Glomerular visceral epithelial cell (primary cell): ENCODE data around the gene MRNIP.

Experiments used
- DNase-seq: peaks from one replicate; pipeline ENCODE4 v3.0.0-alpha.2; 2016; ENCODE audit errors: extremely low spot score

MRNIP gene

GRCh38 chr5:179858586-179859427, at the start of gene MRNIP:
Gene MRNIP, minus strand, starts transcription at chr5:179858817. Its CDS starts 21 bp downstream, at chr5:179858796.
- DNase-seq = peak; percentile 96

GRCh38 chr5:179907556-179908324, 49.1 kb upstream of the MRNIP start, which contains the start of gene TBC1D9B:
Gene TBC1D9B, minus strand, starts transcription at chr5:179907897. Its CDS starts 76 bp downstream, at chr5:179907821.
- DNase-seq = peak; percentile 82

- DNase-seq = peak; percentile 45
These were observed 48.4 kb upstream of the MRNIP start for GRCh38 chr5:179906795-179907555.

- DNase-seq = no peak
These were observed 47.7 kb upstream of the MRNIP start for GRCh38 chr5:179906294-179906794.

- no peak for DNase-seq
These were observed 46.5 kb upstream of the MRNIP start for GRCh38 chr5:179905161-179905560.

GRCh38 chr5:179904463-179905160, 46.0 kb upstream of the MRNIP start:
- DNase-seq = no peak

GRCh38 chr5:179902763-179903158, 44.1 kb upstream of the MRNIP start:
- no peak for DNase-seq

GRCh38 chr5:179901915-179902762, 43.5 kb upstream of the MRNIP start:
- no peak for DNase-seq

- no peak for DNase-seq
These were observed 42.8 kb upstream of the MRNIP start for GRCh38 chr5:179901462-179901861.

GRCh38 chr5:179900711-179901110, 42.1 kb upstream of the MRNIP start:
- DNase-seq = no peak

- DNase-seq = no peak
These were observed 41.6 kb upstream of the MRNIP start for GRCh38 chr5:179900206-179900605.

GRCh38 chr5:179895861-179896260, 37.2 kb upstream of the MRNIP start:
- DNase-seq = no peak

GRCh38 chr5:179893958-179894895, 35.6 kb upstream of the MRNIP start:
- no peak for DNase-seq

GRCh38 chr5:179893076-179893957, 34.7 kb upstream of the MRNIP start:
- no peak for DNase-seq

- no peak for DNase-seq
These were observed 33.6 kb upstream of the MRNIP start for GRCh38 chr5:179892255-179892654.

- DNase-seq = no peak
These were observed 32.4 kb upstream of the MRNIP start for GRCh38 chr5:179890751-179891682.

- no peak for DNase-seq
These were observed 31.3 kb upstream of the MRNIP start for GRCh38 chr5:179889885-179890284.
